Fibroblast of peridontal ligament (primary cell): ENCODE measurements around the gene ADAM12.
"Not testable (repeated sequence)": the region's sequence is repeated elsewhere in the genome, so short reads cannot be mapped to it uniquely, and the experiment has no call there.

ENCODE experiments used
- DNase-seq: peaks from one replicate; pipeline ENCODE4 v3.0.0-alpha.2; 2010; ENCODE audit errors: extremely low read depth

The ADAM12 gene

DNA sequence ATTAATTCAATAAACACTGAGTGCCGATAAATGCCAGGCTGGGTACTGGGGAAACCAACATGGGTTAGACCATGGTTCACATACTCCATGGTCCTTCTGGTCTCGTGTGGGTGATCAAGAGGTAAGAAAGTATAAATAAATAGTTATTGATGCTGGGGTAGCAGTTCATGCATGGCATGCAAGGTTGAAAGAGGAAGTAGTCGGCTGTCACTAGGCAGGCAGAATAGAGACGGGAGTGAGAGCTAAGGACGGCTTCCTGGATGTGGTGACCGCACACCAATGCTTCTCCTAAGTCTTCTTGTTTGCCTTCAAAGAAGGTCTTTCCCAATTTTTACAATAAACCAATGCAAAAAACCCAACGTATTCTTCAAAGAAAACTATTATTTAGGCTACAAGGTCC is 208.6 kb downstream of the ADAM12 start:
- DNase-seq = no peak

DNA sequence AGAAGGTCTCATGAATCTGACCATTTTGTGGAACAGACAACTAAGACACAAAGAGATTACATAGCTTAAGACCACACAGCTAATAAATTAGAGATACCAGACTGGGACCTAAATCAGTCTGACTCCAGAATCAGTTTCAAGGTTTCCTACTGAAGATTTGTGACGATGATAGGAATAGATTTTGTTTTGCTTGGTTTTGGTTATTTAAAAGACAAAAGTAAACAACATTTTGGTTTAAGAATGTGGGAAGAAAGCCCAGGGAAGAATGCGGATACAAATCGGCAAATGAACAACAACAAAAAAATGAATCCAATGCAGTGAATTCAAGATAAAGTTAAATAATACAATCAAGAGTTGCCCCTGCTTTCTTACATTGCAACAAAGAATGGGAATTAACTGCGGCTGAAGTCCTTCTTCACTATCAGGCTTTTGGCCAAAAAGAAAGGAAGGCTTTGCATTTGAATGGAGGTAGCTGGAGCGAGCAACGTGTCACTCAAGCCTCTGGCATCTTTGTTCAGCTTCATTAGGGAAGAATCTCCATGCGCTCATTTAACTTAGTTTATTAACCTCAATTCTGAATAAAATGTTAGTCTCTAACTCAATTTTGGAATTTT is 210.8 kb downstream of the ADAM12 start:
- DNase-seq = peak; percentile 72

DNA sequence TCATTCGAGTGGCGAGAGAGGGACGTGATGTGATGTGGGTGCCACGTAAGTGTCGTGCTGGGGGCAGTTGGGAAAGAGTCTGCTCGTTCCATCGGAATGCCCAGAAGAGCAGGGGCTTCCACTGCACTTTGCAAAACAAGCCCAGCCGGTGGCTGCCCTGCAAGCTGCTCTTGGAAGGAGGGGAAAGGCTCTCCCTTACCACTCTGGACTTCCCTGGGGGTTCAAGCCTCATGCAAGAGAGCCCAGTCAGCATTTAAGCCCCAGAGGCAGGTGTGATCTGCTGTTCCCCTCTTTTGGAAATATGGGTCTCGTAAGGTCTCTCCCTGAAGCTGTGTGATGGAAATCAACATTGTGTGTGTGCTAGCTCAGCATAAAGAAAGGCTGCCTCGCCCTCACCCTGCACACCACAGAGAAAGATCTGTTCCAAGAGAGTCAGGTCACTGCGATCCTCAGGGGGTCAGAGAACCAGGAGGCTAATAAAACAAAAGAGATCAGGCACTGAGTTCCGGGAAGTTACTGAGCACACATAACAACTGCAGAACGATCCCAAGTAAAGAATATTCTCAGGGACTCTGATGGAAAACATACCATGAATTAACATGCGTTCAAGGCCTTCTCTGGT is 212.5 kb downstream of the ADAM12 start:
- DNase-seq = no peak

DNA sequence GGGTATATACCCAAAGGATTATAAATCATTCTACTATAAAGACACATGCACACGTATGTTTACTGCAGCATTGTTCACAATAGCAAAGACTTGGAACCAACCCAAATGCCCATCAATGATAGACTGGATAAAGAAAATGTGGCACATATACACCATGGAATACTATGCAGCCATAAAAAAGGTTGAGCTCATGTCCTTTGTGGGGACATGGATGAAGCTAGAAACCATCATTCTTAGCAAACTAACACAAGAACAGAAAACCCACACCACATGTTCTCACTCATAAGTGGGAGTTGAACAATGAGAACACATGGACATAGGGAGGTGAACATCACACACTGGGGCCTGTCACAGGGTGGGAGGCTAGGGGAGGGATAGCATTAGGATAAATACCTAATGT is 215.5 kb downstream of the ADAM12 start:
- DNase-seq = not testable (repeated sequence)

DNA sequence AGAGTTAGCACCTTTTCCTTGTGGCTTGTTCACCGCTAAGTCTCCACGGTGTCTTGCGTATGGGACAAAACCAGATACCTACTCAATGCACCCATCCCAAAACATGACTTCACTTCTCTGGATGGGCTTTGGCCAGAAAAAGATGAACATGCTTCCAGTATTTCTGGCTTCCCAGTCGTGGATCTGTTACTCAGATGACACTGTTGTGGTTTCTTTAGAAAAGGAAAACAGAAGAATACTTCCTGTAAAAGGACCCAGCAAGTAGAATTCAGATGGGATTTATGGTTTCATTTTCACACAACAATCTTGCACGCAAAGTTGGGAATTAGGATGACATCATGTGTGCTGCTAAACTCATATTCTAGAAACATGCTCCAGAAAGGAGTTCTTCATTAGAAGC is 216.7 kb downstream of the ADAM12 start:
- DNase-seq = peak; percentile 99

DNA sequence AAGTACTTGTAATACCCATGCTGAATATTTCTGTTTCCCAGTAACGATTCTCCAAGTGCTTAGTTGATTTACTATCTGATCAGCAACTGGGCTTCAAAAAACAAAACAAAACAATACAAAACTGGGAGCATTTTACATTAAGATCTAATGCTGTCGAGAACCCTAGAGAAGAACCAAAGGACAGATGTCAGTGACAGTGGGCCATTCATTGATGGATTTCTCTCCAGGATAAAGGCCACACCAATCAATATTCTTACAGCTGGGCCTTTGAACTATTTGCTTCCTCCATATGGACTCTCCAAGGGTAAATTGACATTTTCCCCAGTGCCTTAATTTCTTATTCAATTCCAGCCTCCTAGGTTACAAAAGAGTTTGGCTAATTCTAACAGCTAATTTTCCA is 217.5 kb downstream of the ADAM12 start:
- no peak for DNase-seq

DNA sequence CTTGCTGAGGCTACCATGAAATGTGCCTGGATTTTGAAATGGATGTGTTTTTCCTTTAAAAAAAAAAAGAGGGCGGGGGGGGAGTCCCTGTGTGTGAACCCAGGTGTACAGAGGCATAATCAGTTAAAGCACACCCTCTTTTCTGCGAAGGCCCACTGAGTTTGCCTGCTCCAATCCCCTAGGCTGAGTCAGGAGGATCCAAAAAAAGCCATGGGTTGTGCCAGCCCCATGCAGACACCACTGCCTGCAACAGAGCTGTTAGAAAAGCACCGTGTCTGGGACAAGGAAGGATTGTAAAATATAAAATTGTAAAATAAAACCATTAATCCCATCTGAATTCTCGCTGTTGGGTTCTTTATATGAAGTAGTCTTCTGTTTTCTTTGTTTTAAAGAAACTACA is 217.9 kb downstream of the ADAM12 start:
- DNase-seq = no peak

DNA sequence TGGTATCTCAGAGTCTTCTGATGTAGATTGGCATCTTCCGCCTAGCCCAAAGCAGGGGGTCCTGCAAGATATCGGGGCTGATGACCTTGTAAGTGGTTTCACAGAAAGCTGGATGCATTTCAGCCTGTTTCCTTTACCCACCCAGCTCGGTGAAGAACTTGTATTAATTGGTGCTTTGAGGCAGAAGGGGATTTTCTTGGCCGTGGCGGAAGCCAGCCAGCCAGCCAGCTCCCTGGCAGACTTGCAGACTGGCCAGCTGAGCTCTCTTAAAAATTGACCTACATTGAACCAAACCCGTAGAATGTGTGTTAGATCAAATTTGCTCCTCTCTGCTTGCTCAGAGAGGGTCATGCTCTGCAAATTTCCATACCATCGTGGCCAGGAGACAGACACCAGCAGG is 218.4 kb downstream of the ADAM12 start:
- no peak for DNase-seq

DNA sequence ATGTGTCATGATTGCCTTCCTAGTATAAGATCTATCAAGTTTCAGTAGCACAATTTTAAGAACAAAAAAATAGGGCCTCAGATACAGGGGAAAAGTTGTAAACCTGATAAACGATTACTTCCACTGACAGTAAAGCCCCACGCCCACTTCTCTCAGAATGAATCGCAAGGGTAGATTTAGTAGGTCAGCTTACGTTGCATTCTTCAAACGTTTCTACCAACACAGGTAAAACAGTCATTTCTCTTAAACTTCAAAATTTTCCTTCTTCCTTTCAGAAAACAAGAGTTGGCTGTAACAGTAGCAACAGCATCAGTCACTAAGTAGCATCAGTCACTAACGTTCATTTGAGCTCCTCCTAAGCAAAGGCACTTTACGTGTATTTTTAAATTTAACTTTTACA is 221.5 kb downstream of the ADAM12 start:
- no peak for DNase-seq

DNA sequence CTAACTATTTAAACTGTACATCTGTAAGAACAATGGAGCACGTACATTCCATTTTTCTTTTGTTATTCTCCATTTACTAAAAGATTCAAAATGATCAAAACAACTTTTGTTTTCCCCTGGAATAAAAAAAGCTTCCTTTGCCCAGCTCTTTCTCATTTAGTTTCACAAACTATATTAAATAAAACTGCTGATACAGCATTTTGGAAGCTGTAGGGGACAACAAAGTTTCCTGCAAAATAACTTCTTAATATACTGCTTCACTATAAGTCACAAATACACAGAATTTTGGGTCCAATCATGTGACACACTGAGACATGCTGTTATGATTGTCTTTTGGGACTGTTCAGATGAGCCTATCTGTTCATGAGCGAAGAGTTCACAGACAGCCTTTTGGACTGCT is 222.4 kb downstream of the ADAM12 start:
- DNase-seq = no peak

DNA sequence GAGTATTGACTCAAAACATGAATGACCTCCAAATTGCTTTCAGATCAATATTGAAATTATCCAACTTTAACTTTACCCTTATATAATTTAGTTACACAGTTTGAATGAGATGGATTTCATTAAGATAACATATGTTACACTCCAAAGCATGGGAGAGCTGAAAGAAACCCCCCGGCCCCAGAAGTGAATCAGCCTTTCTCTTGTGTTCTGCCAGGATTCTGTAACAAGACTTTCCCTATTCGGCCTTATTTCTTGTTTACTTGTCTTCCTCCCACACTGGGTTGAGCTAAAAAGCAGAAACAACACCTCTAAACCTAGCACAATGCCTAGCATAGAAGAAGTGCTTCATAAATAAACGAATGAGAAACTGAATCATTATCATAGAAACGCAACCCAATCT is 224.8 kb downstream of the ADAM12 start:
- no peak for DNase-seq

DNA sequence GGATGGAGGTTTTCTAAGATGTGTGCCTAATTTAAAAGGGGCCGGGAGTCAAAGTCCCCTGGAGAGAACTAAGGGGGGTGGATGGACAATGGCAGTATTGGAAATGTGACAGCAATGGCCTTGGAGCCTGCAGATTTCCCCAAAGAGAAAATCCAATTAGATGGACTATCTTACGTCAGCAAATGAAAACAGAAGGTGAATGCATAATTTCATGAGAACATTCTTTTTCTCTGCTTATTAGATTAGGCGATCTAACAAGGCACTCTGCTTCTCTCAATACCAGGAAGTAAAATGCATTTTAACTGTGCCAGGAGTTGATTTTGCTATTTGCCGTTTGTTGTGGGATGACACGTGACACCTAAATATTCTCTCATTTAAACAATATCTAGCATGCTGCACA is 226.6 kb downstream of the ADAM12 start:
- no peak for DNase-seq

DNA sequence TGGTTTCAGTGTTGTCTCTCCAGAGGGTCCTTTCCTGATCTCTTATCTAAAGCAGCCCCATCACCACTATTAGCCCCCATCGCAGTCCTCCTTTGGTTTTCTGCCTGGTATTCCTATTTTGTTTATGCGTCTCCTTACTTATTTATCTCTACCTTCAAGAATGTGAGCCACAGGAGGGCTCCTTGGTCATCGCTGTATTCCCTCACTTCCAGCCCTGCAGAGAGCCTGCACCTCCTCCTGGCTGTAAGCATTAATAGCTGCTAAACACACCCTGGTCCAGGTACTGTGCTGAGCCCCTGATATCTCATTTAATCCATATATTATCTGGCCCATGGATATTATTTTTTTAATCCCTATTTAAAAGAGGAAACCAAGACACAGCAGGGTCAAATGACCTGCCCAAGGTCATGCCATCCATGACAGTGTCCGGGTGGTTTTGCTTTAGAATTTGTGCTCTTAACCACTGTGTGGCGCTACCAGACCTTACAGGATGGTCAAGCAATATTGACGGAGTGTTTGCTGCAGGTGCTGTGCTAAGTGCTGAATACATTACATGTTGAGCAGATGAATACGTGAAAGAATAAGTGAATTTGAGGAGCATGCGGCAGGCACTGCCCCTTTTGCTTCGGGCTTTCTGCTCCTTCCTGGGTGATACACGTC is 227.2 kb downstream of the ADAM12 start:
- DNase-seq = peak; percentile 19

DNA sequence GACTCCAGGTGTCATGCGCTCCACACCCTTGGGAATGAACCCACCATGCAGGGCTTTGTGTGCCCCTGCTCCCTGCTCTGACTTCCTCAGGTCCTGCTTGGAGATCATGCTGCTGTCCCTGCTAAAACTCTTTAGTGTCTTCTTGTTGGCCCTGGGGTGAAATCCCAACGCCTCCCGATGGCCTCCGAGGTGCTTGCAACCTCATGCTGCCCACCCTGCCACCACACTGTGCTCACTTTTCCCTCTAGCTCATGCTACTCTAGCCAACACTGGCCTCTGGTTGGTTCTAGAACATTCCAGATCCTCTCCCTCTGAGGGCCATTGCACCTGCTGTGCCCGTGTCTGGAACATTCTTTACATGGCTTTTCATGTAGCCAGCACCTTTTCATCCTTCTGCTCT is 227.7 kb downstream of the ADAM12 start:
- no peak for DNase-seq

DNA sequence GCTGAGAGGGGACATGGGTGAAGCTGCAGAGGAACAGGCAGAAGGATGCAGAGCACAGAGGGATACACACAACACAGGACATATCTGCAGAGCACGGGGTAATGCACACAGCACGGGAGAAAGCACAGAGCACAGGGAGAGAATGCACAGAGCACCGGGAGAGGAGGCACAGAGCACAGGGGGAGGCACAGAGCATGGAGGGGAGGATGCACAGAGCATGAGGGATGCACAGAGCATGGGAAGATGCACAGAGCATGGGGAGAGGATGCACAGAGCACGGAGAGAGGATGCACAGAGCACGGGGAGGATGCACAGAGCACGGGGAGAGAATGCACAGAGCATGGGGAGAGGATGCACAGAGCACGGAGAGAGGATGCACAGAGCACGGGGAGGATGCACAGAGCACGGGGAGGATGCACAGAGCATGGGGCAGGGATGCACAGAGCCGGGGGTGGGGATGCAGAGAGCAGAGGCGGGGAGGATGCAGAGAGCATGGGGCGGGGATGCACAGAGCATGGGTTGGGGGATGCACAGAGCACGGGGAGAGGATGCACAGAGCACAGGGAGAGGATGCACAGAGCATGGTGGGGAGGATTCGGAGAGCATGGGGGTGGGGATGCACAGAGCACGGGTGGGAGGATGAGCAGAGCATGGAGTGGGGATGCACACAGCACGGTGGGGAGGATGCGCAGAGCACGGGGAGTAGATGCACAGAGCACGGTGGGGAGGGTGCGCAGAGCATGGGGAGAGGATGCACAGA is 230.0 kb downstream of the ADAM12 start:
- no peak for DNase-seq

DNA sequence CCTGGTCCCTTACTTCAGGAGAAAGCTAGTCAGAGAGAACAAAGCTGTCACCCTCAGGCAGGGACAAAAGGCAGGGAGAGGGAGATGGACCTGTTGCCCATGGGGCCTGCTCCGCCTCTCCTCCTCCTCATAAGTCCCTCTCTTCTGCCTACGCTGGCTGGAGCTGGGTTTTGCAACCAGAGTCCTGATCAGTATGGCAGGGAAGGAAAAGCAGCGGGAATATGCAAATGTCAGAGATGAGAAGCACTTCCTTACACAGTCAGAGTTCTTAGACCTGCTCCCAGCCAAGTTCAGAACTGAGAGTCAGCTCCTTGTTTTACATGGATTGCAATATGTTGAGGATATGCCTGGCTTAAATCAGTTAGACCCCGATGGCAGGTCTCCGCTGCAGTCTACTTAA is 231.1 kb downstream of the ADAM12 start:
- DNase-seq = no peak

DNA sequence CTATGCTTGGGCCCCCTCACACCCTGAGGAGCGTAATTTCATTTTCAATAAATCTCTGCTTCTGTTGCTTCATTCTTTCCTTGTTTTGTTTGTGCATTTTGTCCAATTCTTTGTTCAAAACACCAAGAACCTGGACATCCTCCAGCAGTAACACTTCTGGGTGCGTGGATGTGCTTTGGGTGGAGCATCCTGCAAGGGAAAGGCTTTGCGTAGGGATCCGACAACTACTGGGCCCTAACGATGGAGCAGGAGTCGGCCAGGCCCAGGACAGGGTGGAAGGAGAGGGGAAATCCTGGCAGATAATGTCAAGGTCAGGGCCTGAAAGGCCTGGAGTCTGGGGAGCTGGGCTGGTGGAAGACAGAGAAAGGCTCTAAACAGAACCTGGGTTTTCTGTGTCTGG is 231.8 kb downstream of the ADAM12 start:
- no peak for DNase-seq

DNA sequence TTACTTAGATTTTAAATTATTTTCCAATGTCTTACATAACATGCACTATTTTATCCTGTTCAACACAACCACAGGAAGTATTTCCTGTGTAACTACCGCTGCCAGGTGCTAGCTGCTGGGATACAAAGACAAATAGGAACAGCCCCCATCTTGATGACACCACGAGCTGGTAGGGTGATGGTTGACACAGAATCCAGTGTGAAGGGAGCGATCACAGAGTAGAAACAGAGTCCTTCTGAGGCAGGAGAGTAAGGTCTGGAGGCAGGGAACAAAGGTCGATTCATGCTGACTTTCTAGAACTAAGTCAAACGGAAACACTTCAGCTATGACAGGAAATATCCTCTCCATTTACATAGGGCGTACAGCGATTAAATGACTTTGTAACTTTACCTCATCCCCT is 232.3 kb downstream of the ADAM12 start:
- DNase-seq = no peak

DNA sequence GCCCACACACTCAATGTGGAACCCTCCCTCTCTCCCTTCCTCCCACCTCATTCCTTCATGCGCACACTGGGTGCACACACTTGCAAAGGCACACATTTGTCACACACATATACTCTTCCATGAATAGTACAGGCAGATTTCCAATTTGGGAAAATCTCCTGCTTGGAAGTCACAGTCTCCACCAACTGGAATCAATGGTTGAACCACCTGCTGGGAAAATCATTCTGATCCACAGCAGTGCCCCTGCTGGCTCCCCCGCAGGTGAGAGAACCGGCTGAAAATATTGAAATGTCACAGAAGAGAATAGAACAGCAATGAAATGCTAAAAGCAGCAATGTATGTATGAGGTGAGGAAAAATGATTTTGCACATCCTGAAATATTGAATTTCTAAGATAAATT is 232.7 kb downstream of the ADAM12 start:
- no peak for DNase-seq

DNA sequence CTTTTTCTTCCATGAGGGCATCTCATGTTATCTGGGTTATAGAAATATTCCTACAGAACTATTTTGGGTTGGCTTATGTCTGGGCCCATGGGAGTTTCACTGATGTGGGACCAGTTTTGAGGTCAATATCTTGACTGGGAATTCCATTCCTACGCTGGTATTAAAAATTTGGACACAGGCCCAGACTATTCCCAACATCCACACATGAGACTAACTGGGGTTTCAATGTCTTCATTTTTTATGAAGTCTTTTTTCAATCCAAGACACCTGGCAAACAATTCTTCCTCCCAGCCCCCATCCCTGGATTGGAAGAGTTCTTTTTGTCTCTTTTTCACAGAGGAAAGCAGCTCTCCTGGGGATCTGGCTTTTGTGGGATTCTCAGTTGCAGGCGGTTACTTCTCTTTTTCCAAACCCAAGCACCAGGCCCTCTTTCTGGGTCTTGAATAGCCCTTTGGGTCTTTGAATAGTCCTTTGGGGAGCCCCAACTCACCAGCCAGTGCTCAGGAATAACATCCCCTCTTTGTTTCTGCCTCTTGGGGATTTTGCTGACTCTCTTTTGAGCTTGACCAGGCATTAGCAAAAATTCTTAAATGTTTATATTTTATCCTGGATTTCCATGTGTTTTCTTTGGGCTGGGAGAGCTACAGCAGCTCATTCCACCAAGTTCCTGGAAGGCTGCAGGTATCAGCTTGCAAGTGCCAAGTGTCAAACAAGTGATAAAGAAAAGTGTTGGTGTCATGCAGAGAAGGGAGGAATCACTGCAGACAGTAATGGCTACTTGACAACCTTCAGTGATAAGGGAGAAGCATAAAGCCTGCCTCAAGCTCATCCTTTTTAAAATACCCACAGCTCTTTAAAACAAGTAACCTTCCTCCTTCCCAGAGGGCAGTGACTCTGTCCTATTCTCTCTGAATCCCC is 234.3 kb downstream of the ADAM12 start:
- peak; percentile 94 for DNase-seq

DNA sequence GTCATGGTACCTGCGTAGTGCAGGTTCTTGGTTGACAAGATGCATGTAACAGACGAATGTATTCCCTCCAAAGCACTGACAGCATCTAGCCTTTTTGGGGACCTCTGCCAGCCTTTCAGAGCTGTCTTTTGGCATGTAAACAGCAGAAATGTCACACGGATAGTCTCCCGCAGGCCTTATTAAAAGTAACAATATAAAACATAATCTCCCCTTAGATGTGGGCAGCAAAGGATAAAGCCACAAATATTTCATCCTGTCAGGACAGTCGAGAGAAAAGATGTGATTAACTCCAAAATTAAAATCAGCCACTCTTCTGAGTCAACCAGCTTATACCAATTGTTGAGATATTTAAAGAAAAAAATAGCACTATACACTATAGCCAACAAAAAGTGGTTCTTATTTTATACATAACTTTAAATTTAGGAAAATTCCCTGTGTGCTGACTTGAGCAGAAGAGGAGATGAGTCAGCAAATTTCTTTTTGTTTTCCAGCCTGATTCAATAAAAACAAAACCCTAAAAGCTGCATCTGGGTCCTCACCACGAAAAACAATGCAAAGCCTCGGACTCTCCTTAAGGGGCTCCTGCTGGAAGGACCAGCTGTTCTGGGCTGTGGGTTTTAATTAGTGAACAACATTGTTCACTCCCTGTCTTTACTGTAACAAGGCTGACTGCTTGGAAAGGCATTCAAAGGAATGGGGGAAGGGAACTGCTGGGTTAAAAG is 240.2 kb downstream of the ADAM12 start:
- DNase-seq = peak; percentile 94
